Measurements from ENCODE around the gene HMOX2.

HMOX2 gene

GRCh38 chr16:4556580-4556979 is 80.4 kb downstream of the HMOX2 start:
- DNase-seq (ENCODE audit: low read depth, low spot score) = no peak

- DNase-seq (ENCODE audit: low read depth, low spot score) = peak; percentile 14
Measured at GRCh38 chr16:4557973-4558372, 81.8 kb downstream of the HMOX2 start.

Measured in ELF-1 (cell line).